ENCODE results near the gene EHBP1. TPM values are rescaled to one million over a fixed set of nuclear protein-coding genes. Genes with fewer than 3 reads are reported as not detected.

EHBP1 gene
- total and polyA plus RNA-seq, 8 donors = 10.2 to 142 (median 37.9) TPM

DNA sequence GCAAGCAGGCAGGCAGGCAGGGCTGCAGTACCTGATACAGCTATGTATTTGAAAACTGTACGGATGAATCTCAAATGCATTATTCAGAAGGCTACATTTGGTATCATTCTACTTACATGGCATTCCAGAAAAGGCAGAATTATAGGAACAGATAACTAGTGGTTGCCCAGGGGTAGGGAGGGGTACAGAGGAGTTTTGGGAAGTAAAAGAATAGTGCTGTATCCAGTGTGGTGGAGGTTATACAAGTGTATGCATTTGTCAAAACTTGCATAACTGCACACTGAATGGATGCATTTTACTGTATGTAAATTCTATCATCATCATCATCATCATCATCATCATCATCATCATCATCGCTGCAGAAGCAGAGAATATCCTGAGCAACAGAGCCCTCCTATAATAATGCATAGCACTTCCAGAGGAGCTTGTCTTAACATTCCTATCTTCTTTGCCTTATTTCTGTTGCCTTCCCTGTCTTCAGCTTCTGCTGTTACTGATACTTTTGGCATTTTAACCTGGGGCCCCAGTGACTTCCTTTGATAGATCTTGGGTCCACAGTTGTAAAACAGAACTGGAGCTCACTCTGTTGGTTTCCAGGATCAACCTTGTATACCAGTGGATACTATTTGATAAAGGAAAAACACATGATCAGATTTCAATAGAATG lies 189.6 kb downstream of the EHBP1 start:
- no peak for DNase-seq
- TF ChIP-seq EP300 (IDR thresholded peaks at IDR 0.05) = no peak
- TF ChIP-seq POLR2A (IDR thresholded peaks at IDR 0.05) = no peak
- no peak for TF ChIP-seq CTCF (IDR thresholded peaks at IDR 0.05)
- no peak for TF ChIP-seq POLR2AphosphoS5 (IDR thresholded peaks at IDR 0.05)
- H3K4me3 ChIP-seq = no peak overlapping the region
- WGBS, 5 donors = 93 to 98% (median 96%) methylated on average over 2 of the region's 2 CpGs
- H3K27ac ChIP-seq = no peak overlapping the region
- no peaks in the 10 kb centered on the region for H3K4me1 ChIP-seq
- no peaks in the 10 kb centered on the region for H3K9me3 ChIP-seq
- no peaks in the 10 kb centered on the region for H3K27me3 ChIP-seq
- H3K36me3 ChIP-seq = peaks cover 0 to 5% (median 2%) of the 10 kb centered on the region in 4 donors
- intact Hi-C loops (cut with DNase I; ENCODE audit: low total_unique reads) = no loop called here

DNA sequence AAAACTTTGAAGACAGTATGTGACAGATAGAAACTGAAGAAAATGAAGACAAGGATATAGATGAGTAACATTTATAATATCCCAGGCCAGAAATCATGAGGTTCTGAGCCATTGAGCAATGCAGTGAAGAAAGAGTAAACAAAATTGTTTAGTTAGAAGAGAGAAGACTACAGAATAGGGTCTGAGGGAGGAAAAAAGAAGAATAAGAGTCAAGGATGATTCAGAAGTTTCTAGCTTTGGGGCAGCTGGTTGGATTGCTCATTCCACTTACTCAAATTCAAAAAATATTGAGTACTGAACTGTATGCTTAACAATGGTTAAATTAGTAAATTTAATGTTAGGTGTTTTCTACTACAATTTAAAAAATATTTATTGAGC lies 190.1 kb downstream of the EHBP1 start:
- Histone ChIP-seq H3K4me3 (no peak overlapping the region), H3K9me3 (no peaks in the 10 kb centered on the region), H3K4me1 (no peaks in the 10 kb centered on the region), H3K27ac (no peak overlapping the region), H3K36me3 (peaks cover 0 to 5% (median 2%) of the 10 kb centered on the region in 4 donors), H3K27me3 (no peaks in the 10 kb centered on the region)
- intact Hi-C loops (cut with DNase I; ENCODE audit: low total_unique reads) = no loop called here
- no peak for DNase-seq
- no peak for TF ChIP-seq CTCF (IDR thresholded peaks at IDR 0.05)
- TF ChIP-seq POLR2A (IDR thresholded peaks at IDR 0.05) = no peak
- TF ChIP-seq EP300 (IDR thresholded peaks at IDR 0.05) = no peak
- no peak for TF ChIP-seq POLR2AphosphoS5 (IDR thresholded peaks at IDR 0.05)

GRCh38 chr2:62897187-62897827 lies 191.8 kb downstream of the EHBP1 start:
- Histone ChIP-seq H3K36me3 (peaks cover 0 to 5% (median 2%) of the 10 kb centered on the region in 4 donors), H3K4me3 (no peak overlapping the region), H3K27ac (no peak overlapping the region), H3K9me3 (no peaks in the 10 kb centered on the region), H3K27me3 (no peaks in the 10 kb centered on the region), H3K4me1 (no peaks in the 10 kb centered on the region)
- DNase-seq = no peak
- intact Hi-C loops (cut with DNase I; ENCODE audit: low total_unique reads) = no loop called here
- TF ChIP-seq POLR2A (IDR thresholded peaks at IDR 0.05) (no peak), CTCF (IDR thresholded peaks at IDR 0.05) (no peak), EP300 (IDR thresholded peaks at IDR 0.05) (no peak), POLR2AphosphoS5 (IDR thresholded peaks at IDR 0.05) (no peak)

DNA sequence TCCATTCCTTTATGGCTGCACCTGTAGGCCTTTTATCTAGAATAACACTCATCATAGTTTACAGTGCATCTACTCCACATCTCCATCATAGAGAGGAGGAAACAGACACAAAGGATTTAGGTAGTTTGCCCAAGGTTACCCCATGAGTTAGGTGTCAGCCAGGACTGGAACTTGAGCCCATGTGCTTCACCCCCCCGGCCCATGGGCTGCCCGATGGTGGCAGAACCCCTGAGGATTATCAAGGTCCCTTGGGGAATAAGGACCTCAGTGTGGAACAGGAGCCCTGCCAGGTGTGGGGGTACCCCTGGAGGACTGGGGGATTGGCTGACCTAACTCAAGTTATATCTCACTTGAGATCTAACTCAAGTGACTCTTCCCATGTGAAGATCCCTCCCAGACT lies 198.8 kb downstream of the EHBP1 start:
- TF ChIP-seq POLR2A (IDR thresholded peaks at IDR 0.05) = no peak
- TF ChIP-seq EP300 (IDR thresholded peaks at IDR 0.05) = no peak
- TF ChIP-seq CTCF (IDR thresholded peaks at IDR 0.05) = no peak
- TF ChIP-seq POLR2AphosphoS5 (IDR thresholded peaks at IDR 0.05) = no peak

More for the DNA sequence above, 198.8 kb downstream of the EHBP1 start:
- intact Hi-C loops (cut with DNase I; ENCODE audit: low total_unique reads) = no loop called here
- WGBS, 5 donors = 89 to 100% (median 97%) methylated on average over 2 of the region's 2 CpGs; no CpG with 5 or more reads in 1 of the 5 donors
- no peak for DNase-seq
- H3K36me3 ChIP-seq = peaks cover 0 to 5% (median 0%) of the 10 kb centered on the region in 4 donors
- no peaks in the 10 kb centered on the region for H3K4me1 ChIP-seq
- no peak overlapping the region for H3K4me3 ChIP-seq
- H3K27me3 ChIP-seq = no peaks in the 10 kb centered on the region
- H3K27ac ChIP-seq = no peak overlapping the region
- no peaks in the 10 kb centered on the region for H3K9me3 ChIP-seq

Measured in stomach (tissue), 9 donors.